Measurements from ENCODE around the gene GET4. TPM values are rescaled to one million over a fixed set of nuclear protein-coding genes. Genes with fewer than 3 reads are reported as not detected.

Gene GET4
- total and polyA plus RNA-seq, 2 of the 8 experiments (the other 6 are each of a cell fraction or from before 2014, with no cell fraction given) = 56.7 to 74.1 TPM

- peaks cover 0 to 3% of the 10 kb centered on the region in 2 experiments for H4K20me1 ChIP-seq (replicated peaks in 1 of 2; ENCODE audit: control insufficient read depth in 1 of 2, insufficient read depth in 2 of 2, low read length in 2 of 2)
- 0 out of 7 replicates have a peak overlapping the region, but pooled peaks of 1 of the 4 experiments have one; percentile 11 for H3K9ac ChIP-seq (replicated peaks in 1 of 4; ENCODE audit: extremely low read depth in 1 of 4, low read depth in 3 of 4, low read length in 3 of 4)
- no peaks in the 10 kb centered on the region for H3K79me1 ChIP-seq (ENCODE audit: low read depth, low read length)
- POLR2A ChIA-PET (ENCODE audit: partially characterized antibody) = interaction anchor here (1.2 kb wide), 1 partner anchor 34 kb away, joined by 3 read pairs; no protein-coding TSS in a partner anchor
- no peaks in the 10 kb centered on the region for H3K36me3 ChIP-seq (ENCODE audit: control insufficient read depth in 2 of 4, insufficient read depth in 4 of 4, low read length in 3 of 4)
- no peak overlapping the region for H2BK120ac ChIP-seq (replicated peaks; ENCODE audit: low read depth, low read length)
- no peaks in the 10 kb centered on the region for H3K9me3 ChIP-seq (ENCODE audit: insufficient read depth in 2 of 2, low read depth in 1 of 2, low read length in 1 of 2)
- TF ChIP-seq ASH2L (IDR thresholded peaks at IDR 0.05; ENCODE audit: low read length) (no peak), RNF2 (IDR thresholded peaks at IDR 0.05; ENCODE audit: borderline replicate concordance, low read depth, low read length, missing control alignments, poor library complexity, severe bottlenecking) (no peak), RAD21 (IDR thresholded peaks at IDR 0.05 in 1 of 2, conservative IDR thresholded peaks at IDR 0.05 in 1 of 2; ENCODE audit: low read depth in 2 of 2, low read length in 2 of 2) (no peak), CTCF (IDR thresholded peaks at IDR 0.05; ENCODE audit: control extremely low read depth in 1 of 3, insufficient read depth in 1 of 3, low read depth in 1 of 3, low read length in 3 of 3) (no peak)
- H2BK20ac ChIP-seq (ENCODE audit: low read length) = no peak overlapping the region
- no peak for FAIRE-seq
- no peak overlapping the region for H3K4ac ChIP-seq (replicated peaks; ENCODE audit: insufficient read length, low read depth, low read length)
- H3K4me2 ChIP-seq (ENCODE audit: insufficient read depth in 1 of 2, low read depth in 2 of 2, low read length in 2 of 2) = no peak overlapping the region
- H4K5ac ChIP-seq (ENCODE audit: insufficient read length, low read depth, low read length) = no peak overlapping the region
- no peak overlapping the region for H3K23ac ChIP-seq (ENCODE audit: insufficient read length)
- no peak for DNase-seq (ENCODE audit: low read depth in 1 of 2, low spot score in 2 of 2)
- H3K27ac ChIP-seq (ENCODE audit: low read depth, low read length) = no peak overlapping the region
- no peak overlapping the region for H2AFZ ChIP-seq (ENCODE audit: low read length)
- H2AK5ac ChIP-seq (ENCODE audit: low read depth, low read length) = no peak overlapping the region
- no peak overlapping the region for H3K18ac ChIP-seq (ENCODE audit: extremely low read depth, low read length)
- H3K14ac ChIP-seq (ENCODE audit: insufficient read length) = no peak overlapping the region
- no peak overlapping the region for H2BK15ac ChIP-seq (ENCODE audit: low read length)
- H2BK5ac ChIP-seq (ENCODE audit: low read depth, low read length) = no peak overlapping the region
- CTCF ChIA-PET (ENCODE audit: partially characterized antibody) = interaction anchor here (0.7 to 6.3 kb wide), 13 partner anchors 9 to 295 kb away, joined by 3 to 36 read pairs (median 5); partner anchors contain the start of gene CYP2W1
- H2BK12ac ChIP-seq (ENCODE audit: low read depth, low read length) = peak overlapping the region; percentile 29; the same call in 1 of the 2 replicates
- no peak overlapping the region for H3K56ac ChIP-seq (replicated peaks; ENCODE audit: insufficient read length, low read depth, low read length)
- H3K23me2 ChIP-seq (ENCODE audit: low read depth, low read length) = no peaks in the 10 kb centered on the region; the same call in 1 of the 2 replicates
- 84% methylated on average over 11 of the region's 11 CpGs; no CpG with 5 or more reads in 1 of the 2 experiments for WGBS, 2 experiments (ENCODE audit: extremely low coverage in 1 of 2, insufficient coverage in 1 of 2, insufficient read length in 1 of 2, insufficient replicate concordance in 2 of 2, low coverage in 1 of 2, low lambda C conversion rate in 2 of 2, missing lambda C conversion rate in 1 of 2)
- no peak overlapping the region for H4K91ac ChIP-seq (replicated peaks; ENCODE audit: insufficient read length, low read length)
- H3K27me3 ChIP-seq (replicated peaks in 1 of 4; ENCODE audit: control insufficient read depth in 3 of 4, extremely low read depth in 1 of 4, insufficient read depth in 3 of 4, low read length in 3 of 4) = peaks cover 0 to 8% (median 7%) of the 10 kb centered on the region in 4 experiments; a peak in 4 of 7 replicates
- no peak overlapping the region for H3K4me3 ChIP-seq (ENCODE audit: extremely low read depth in 1 of 4, insufficient read depth in 2 of 4, low read depth in 3 of 4, low read length in 4 of 4)
- peaks cover 0 to 12% (median 2%) of the 10 kb centered on the region in 4 experiments; a peak in 3 of 7 replicates for H3K4me1 ChIP-seq (replicated peaks in 1 of 4; ENCODE audit: control insufficient read depth in 3 of 4, insufficient read depth in 4 of 4, low read length in 3 of 4)
- H4K8ac ChIP-seq (ENCODE audit: extremely low read depth, insufficient read depth, low read length) = no peak overlapping the region
- no peaks in the 10 kb centered on the region for H3K79me2 ChIP-seq (ENCODE audit: control insufficient read depth in 1 of 2, insufficient read depth in 2 of 2, low read length in 2 of 2)
Measured at GRCh38 chr7:910441-910861, 34.1 kb downstream of the GET4 start.

Measured in H1 (cell line).